ENCODE data around the gene DCBLD1. TPM values are rescaled to one million over a fixed set of nuclear protein-coding genes. Genes with fewer than 3 reads are reported as not detected.

DCBLD1 gene
- total RNA-seq, 1 experiment from 2014 or later: 11.2 TPM

- no peak overlapping the region for H3K4me3 Mint-ChIP-seq
- ATAC-seq (no peak), DNase-seq (ENCODE audit: low spot score) (no peak)
- ChIA-PET CTCF (interaction anchor here (1.6 kb wide), 1 partner anchor 14 kb away, joined by 4 read pairs; no protein-coding TSS in a partner anchor), POLR2A (no interaction called here)
- H3K36me3 Mint-ChIP-seq: peaks cover 11% of the 10 kb centered on the region
- H3K4me1 Mint-ChIP-seq: peaks cover 3% of the 10 kb centered on the region; the same call in 1 of the 2 replicates
- peak overlapping the region; percentile 0; the same call in 1 of the 2 replicates for H3K27ac Mint-ChIP-seq
- TF ChIP-seq NR2C2 (CRISPR knock-in tag; IDR thresholded peaks at IDR 0.05) (no peak), ZNF396 (CRISPR knock-in tag; IDR thresholded peaks at IDR 0.05; ENCODE audit: borderline replicate concordance) (no peak), E2F1 (CRISPR knock-in tag; IDR thresholded peaks at IDR 0.05) (no peak), JAZF1 (CRISPR knock-in tag; IDR thresholded peaks at IDR 0.05) (no peak), PRRX2 (CRISPR knock-in tag; IDR thresholded peaks at IDR 0.05) (no peak), TCF7 (CRISPR knock-in tag; IDR thresholded peaks at IDR 0.05; ENCODE audit: low read depth) (no peak), ATF1 (CRISPR knock-in tag; IDR thresholded peaks at IDR 0.05) (no peak), NFYB (CRISPR knock-in tag; conservative IDR thresholded peaks at IDR 0.05; ENCODE audit: low read depth) (no peak), NR1H2 (CRISPR knock-in tag; IDR thresholded peaks at IDR 0.05) (no peak)
- H3K9me3 Mint-ChIP-seq: no peaks in the 10 kb centered on the region
- no peaks in the 10 kb centered on the region for H3K27me3 Mint-ChIP-seq (ENCODE audit: low read depth)
These were observed 53.8 kb downstream of the DCBLD1 start for GRCh38 chr6:117536317-117536716.

- H3K4me3 Mint-ChIP-seq: no peak overlapping the region
- peaks cover 5% of the 10 kb centered on the region for H3K4me1 Mint-ChIP-seq
- no peak overlapping the region for H3K27ac Mint-ChIP-seq
- ChIA-PET CTCF (no interaction called here), POLR2A (no interaction called here)
- peaks cover 11% of the 10 kb centered on the region for H3K36me3 Mint-ChIP-seq
- no peak for ATAC-seq
- no peak for DNase-seq (ENCODE audit: low spot score)
- no peaks in the 10 kb centered on the region for H3K9me3 Mint-ChIP-seq
- H3K27me3 Mint-ChIP-seq (ENCODE audit: low read depth): no peaks in the 10 kb centered on the region
- TF ChIP-seq HMGA2 (CRISPR knock-in tag; IDR thresholded peaks at IDR 0.05): no peak
- TF ChIP-seq NR1H2 (CRISPR knock-in tag; IDR thresholded peaks at IDR 0.05): no peak
- no peak for TF ChIP-seq NFATC4 (CRISPR knock-in tag; IDR thresholded peaks at IDR 0.05)
- TF ChIP-seq ARID4B (CRISPR knock-in tag; IDR thresholded peaks at IDR 0.05; ENCODE audit: borderline replicate concordance): no peak
- TF ChIP-seq ZNF121 (CRISPR knock-in tag; IDR thresholded peaks at IDR 0.05): no peak
- no peak for TF ChIP-seq ZNF671 (CRISPR knock-in tag; IDR thresholded peaks at IDR 0.05)
- no peak for TF ChIP-seq TEAD1 (CRISPR knock-in tag; IDR thresholded peaks at IDR 0.05)
- no peak for TF ChIP-seq ETV6 (CRISPR knock-in tag; IDR thresholded peaks at IDR 0.05)
- TF ChIP-seq SP1 (CRISPR knock-in tag; conservative IDR thresholded peaks at IDR 0.05): no peak
- no peak for TF ChIP-seq E2F4 (CRISPR knock-in tag; IDR thresholded peaks at IDR 0.05; ENCODE audit: borderline replicate concordance, low read depth)
- TF ChIP-seq NFE2L1 (CRISPR knock-in tag; IDR thresholded peaks at IDR 0.05): no peak
- TF ChIP-seq PREB (CRISPR knock-in tag; IDR thresholded peaks at IDR 0.05; ENCODE audit: borderline replicate concordance): no peak
- no peak for TF ChIP-seq AFF4 (CRISPR knock-in tag; IDR thresholded peaks at IDR 0.05; ENCODE audit: borderline replicate concordance)
- TF ChIP-seq RORB (CRISPR knock-in tag; IDR thresholded peaks at IDR 0.05): no peak
- no peak for TF ChIP-seq ATF2 (CRISPR knock-in tag; IDR thresholded peaks at IDR 0.05; ENCODE audit: borderline replicate concordance, low read depth)
- no peak for TF ChIP-seq ZNF232 (CRISPR knock-in tag; IDR thresholded peaks at IDR 0.05)
These were observed 56.1 kb downstream of the DCBLD1 start for GRCh38 chr6:117538615-117539014.
